Activated T-cell treated with anti-CD3 and anti-CD28 coated beads for 4 hours (primary cell): ENCODE measurements around the gene CD300LG.
A peak's percentile ranks its signal among the peaks of the same experiment; 100 is the strongest.
"Not testable (repeated sequence)": the region's sequence is repeated elsewhere in the genome, so short reads cannot be mapped to it uniquely, and the experiment has no call there.

Experiments
- DNase-seq: peaks from one replicate; pipeline ENCODE4 v3.0.0-alpha.2; 2020

The CD300LG gene

DNA sequence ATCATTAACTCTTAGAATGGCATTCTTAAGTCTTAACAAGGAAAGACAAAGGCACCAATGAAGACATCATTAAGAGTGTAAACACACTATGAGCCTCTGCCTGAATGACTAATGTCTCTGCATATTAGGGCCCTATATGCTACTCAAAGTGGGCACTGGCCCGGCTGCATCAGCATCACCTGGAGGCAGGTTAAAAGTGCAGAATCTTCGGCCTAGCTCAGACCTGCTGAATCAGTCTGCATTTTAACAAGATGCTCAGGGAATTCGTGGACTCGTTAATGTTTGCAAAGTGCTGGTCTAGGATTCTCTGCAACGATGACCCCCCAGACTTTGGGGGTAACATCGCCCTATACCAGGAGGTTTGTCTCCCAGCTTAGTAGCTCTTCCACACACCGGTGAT is 20.8 kb upstream of the CD300LG start:
- no peak for DNase-seq

- no peak for DNase-seq
Measured at GRCh38 chr17:43827596-43827995, 19.4 kb upstream of the CD300LG start.

DNA sequence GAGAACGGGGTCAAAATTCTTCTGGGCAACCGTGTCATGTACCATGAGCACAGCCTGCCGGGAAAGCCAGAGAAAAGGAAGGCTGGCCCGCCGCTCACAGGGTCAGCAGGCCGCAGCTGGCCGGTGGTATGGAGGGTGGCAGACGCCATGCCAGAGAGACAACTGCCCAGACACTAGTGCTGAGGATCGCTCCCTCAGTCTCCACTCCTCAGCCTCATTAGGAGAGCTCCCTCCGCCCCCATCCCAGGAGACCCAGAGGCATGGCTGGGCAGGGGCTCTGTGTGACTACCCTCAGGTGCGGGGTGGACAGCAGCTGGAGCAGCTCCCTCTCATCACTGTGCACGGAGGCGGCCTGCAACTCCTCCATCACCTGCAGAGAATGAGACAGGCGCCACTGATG is 17.2 kb upstream of the CD300LG start:
- DNase-seq: no peak

GRCh38 chr17:43830510-43831140 is 16.4 kb upstream of the CD300LG start:
- DNase-seq: no peak

GRCh38 chr17:43831633-43832032 is 15.3 kb upstream of the CD300LG start:
- DNase-seq: no peak

DNA sequence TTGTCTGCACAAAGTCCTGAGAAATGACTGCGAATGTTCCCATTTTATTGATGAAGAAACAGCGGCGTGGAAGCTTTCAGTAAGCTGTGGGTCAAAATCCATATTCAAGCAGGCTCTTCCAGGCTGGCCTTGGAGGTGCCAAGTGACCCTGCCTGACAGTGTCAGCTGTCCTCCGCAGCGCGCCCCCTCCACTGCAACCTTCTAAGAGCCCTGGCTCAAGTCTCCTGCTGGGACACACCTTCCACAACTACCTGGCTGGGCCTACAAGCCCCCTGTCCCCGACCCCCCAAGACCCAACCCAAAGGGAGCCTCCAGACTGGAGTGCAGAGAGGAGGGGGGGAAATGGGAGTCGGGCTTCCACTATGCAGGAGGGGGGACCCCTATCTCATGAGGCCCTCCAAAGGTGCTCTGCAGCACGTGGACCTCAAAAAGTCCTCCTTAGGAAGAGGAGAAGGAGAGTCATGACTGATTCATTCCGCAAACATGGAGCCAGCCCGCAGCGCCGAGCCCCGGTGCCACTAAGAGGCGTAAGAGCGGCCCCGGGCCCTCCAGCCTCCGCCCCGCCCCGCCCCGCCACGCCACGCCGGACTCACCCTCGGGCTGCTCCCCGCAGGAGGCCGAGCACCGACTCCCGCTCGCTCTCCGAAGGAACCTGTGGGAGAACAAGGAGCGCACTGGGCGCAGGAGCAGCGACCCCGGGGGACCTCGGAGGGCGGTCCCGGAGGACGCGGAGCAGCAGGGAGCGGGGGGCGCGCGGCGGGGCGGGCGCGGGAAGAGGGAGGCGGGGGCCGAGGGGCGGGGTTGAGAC is 14.6 kb upstream of the CD300LG start:
- no peak for DNase-seq

DNA sequence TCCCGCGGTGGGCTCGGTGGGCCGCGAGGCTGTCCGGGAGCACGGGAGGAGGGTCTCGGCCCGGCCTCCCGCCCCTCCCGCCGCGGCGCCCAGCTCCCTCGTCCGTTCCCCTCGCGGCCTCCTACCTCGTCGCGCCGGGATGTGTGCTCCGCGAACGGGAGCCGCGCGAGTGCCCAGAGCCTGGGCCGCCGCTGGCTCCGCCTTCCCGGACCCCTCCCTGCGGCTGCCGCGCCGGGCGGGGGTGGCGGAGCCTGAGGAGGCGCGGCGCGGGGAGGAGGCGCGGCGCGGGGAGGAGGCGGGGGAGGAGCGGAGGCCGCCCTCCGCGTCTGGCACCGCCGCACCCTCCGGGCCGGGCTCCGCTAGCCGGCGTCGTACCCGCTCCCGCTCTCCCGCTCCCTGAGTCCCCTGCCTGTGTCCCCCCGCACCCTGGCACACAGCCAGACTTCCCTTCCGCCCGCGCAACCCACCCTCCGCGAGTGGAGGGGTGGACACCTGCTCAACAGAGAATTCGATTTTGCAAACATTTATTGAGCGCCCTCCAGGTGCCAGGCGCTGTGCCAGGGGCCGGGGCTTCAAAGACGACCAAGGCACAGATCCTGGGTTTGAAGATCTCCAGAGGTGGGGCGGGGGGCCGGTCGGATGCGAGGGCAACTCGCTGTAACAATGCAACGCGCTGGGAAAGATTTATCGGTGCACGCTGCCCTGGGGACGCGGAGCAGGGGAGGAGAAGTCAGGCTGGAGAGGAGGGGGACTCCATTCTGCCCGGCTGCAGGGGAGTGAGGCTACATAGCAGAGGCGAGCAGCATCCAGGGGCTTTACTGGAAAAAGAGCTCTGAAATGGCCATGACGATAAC is 13.8 kb upstream of the CD300LG start, which contains the start of gene MPP3:
Gene MPP3, minus strand, starts transcription at position 171 of the 854 bp plus-strand sequence. CDS start 1,240 bp downstream, outside the sequence.
- DNase-seq: peak; percentile 32

- DNase-seq: no peak
Measured at GRCh38 chr17:43834106-43834505, 12.9 kb upstream of the CD300LG start.

DNA sequence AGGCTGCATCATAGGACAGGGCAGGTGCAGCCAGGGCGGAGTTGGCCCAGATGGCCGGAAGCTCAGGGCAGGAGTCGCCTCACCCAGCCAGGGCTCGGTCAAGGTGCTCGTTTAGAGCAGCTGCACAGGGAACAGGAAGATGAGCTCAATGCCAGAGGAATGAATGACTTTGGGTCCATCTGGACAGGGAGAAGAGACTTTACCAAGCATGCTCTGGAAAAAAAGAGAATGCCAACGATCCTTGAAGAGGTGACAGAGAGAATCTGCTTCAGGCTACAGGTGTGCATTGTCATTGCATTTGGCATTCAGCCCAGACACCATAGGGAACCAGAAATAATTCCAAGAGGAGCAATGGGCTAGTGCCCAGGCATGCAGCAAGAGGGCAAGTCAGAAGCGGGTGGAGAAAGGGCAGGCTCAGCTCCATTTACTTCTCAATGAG is 7.3 kb upstream of the CD300LG start:
- no peak for DNase-seq

DNA sequence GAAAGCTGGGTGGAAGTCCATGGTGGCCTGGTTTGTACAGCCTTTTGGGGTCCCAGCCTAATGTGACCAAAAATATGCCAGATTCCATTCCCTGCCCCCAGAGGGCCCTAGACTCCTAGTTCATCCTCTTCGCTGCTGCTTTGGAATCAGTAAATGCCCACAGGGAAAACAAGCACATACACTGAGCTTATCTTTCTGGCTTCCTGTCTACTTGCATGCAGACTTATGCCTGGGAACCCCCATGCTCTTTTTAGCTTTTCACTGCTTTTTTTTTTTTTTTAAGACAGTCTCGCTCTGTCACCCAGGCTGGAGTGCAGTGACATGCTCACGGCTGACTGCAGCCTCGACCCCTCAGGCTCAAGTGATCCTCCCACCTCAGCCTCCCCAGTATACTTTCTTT is 6.2 kb upstream of the CD300LG start:
- DNase-seq: no peak

DNA sequence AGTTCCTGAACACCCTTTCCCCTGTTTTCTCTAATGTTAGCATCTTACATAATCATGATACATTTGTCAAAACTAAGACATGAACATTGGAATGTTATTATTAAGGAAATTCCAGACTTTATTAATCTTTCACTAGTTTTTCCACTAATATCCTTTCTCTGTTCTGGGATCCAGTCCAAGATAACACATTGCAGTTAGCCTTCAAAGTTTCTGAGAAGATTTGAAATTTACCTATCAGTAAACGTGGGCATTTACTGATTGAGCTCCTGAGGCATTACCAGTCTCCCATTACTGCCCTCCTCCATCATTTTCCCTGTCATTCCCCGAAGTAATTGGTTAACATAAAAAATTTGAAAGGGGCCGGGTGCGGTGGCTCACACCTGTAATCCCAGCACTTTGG is 5.7 kb upstream of the CD300LG start:
- no peak for DNase-seq

DNA sequence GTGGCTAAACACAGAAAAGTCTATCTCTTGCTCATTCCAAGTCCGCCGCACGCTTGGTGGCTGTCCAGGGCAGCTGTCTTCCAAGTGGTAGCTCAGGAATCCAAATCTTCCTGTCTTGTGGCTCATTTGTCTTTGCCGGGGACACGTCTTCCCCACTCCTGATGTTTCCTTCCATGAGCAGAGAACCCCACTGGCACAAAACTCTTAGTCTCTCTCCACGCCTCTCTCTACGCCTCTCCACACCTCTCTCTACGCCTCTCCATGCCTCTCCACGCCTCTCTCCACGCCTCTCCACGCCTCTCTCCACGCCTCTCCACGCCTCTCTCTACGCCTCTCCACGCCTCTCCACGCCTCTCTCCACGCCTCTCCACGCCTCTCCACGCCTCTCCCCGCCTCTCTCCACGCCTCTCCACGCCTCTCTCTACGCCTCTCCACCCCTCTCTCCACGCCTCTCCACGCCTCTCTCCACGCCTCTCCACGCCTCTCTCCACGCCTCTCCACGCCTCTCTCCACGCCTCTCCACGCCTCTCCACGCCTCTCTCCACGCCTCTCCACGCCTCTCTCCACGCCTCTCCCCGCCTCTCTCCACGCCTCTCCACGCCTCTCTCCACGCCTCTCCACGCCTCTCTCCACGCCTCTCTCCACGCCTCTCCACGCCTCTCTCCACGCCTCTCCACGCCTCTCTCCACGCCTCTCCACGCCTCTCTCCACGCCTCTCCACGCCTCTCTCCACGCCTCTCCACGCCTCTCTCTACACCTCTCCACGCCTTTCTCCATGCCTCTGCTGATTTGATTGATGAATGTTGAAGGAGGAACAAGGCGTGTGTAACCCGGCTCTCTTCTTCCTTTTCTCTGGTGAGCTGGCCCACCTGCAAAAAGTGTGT is 4.6 kb upstream of the CD300LG start:
- not testable (repeated sequence) for DNase-seq

GRCh38 chr17:43842975-43843325 is 4.0 kb upstream of the CD300LG start:
- DNase-seq: no peak

DNA sequence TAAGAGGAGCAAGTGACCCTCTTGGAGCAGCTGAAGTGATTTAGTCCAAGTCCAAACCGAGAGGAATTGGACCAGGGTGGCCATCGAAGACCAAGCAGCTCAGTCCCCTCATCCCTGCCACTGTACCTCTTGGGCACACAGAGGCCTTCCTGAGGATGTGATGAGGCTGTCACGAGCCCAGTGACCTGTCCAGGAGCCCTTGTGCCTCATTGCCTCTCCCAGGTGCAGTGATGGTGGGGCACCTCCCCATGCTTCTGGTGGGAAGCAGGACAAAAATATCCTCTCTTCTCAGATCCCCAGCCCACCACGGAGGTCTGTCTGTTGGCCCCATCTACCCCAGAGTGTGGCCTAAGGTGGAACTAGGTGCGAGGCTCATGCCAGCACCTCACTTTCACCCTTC is 2.7 kb upstream of the CD300LG start:
- DNase-seq: no peak

GRCh38 chr17:43845766-43846165 is 1.2 kb upstream of the CD300LG start:
- DNase-seq: no peak

DNA sequence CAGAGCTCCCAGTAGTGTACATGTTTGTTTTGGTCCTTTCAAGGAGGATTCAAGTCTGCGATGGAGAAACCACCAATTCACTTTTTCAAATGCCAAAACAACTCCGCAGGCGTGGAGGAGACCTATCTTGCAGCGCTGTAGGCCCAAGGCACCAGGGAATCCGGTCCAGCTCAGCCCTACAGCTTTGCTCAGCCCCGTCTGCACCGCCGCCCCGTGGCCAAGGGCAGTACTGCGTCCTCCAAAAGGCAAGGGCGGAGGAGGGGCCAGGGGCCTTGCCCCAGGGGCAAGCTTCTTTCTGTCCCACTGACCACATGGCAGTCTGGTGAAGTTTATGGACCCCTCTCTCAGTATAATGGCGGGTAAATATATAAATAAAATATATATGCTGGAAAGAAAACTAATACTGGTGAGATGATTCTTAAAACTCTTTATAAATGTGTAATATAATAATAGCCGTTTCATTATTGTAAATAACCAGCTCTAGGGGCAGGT is 709 bp upstream of the CD300LG start:
- peak; percentile 74 for DNase-seq

- DNase-seq: no peak
Measured at GRCh38 chr17:43848601-43849000, 1.6 kb downstream of the CD300LG start.

GRCh38 chr17:43849116-43849515 is 2.1 kb downstream of the CD300LG start:
- no peak for DNase-seq

DNA sequence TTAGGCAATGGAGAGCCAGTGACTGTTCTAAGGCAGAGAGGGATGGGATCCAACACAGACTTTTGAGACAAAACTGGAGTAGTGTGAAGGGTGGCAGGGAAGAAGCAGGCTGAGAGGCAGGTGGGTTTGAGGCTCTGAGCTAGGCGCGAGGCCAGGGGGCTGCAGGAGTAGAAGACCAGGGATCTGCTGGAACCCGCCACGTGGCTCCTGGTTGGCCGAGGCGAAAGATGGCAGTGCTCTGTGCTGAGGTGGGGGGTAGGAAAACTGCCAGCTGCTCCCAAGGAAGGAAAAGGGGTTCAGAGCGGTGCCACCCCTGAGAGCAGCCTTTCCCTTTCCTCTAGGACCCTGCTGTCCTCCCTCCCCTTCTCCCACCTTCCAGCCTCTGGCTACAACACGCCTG is 5.6 kb downstream of the CD300LG start:
- no peak for DNase-seq

DNA sequence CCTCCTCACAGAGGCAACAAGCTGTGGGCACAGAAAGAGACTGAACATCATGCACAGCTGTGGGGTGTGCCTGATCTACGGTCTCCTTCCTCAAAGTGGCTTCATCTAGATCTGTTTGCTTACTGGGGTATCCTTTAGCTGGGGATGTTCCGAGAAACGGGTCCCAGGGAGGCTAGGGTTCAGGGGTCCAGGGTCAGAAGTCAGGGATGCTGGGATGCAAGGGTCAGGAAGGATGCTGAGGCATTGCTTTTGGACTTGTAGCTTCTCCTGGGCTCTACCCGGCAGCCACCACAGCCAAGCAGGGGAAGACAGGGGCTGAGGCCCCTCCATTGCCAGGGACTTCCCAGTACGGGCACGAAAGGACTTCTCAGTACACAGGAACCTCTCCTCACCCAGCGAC is 6.6 kb downstream of the CD300LG start:
- no peak for DNase-seq

- DNase-seq: no peak
Measured at GRCh38 chr17:43854498-43854897, 7.5 kb downstream of the CD300LG start.

GRCh38 chr17:43855061-43855460 is 8.1 kb downstream of the CD300LG start:
- DNase-seq: no peak
